Thyroid gland (tissue), 4 donors: Measurements from ENCODE around the gene IQCC.

ENCODE experiments used
- POLR2A ChIP-seq, 2 donors: fragments of 450-650 bp; IDR thresholded peaks; one replicate each; pipeline ENCODE4 v1.6.1; 2017; ENCODE audit warnings: antibody characterized with exemption in 2 of 2, mild to moderate bottlenecking in 2 of 2, moderate library complexity in 1 of 2
- TF ChIP-seq, protein P1 (sequence below), 6 experiments: fragments of 200-600 bp in 3 of 6; fragments of 450-650 bp in 3 of 6; sonication (generic) in 3 of 6; IDR thresholded peaks; one replicate each; pipeline ENCODE4 v1.5.1; 2016 to 2019; ENCODE audit warnings: antibody characterized with exemption in 6 of 6, mild to moderate bottlenecking in 2 of 6, inconsistent platforms in 1 of 6, moderate library complexity in 1 of 6

DNA sequence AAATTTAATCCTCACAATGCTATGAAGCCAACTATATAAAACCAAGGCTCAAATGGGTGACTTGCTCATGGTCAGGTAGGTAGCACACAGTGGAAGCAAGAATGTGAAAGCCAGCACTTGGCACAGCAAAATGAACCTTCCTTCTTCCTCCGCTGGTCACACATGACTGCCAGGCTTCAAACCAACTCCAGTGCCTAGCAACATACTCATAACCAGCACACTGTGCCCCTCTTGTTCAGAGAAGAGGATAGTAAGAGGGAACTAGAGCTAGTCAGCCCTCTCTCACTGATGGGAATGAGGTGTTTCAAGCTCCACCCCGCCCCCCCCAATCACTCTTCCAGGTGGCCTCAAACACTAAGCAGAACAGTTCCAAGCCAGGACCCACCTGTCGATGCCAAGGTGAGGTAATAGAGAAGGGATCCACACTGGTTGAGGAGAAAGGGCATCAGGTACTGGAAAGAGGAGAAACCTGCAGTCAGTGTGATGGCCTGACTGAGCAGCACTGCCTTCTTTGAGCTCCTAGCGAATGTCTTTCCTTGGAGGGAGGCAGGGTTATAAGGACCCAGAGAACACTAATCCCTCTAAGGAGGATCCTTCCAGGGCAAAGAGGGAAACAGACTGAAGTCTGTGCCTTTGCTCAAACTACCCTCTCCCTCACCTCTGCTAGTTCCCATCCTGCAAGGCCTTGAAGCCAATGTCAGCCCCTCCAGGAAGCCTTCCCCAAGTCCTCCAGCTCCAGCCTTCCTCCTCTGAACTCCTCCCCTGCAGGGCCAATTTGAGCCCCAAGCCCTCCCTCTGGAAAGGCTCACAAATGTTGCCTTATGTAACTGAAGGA, 15.5 kb downstream of the IQCC start:
- TF ChIP-seq, protein P1, sequence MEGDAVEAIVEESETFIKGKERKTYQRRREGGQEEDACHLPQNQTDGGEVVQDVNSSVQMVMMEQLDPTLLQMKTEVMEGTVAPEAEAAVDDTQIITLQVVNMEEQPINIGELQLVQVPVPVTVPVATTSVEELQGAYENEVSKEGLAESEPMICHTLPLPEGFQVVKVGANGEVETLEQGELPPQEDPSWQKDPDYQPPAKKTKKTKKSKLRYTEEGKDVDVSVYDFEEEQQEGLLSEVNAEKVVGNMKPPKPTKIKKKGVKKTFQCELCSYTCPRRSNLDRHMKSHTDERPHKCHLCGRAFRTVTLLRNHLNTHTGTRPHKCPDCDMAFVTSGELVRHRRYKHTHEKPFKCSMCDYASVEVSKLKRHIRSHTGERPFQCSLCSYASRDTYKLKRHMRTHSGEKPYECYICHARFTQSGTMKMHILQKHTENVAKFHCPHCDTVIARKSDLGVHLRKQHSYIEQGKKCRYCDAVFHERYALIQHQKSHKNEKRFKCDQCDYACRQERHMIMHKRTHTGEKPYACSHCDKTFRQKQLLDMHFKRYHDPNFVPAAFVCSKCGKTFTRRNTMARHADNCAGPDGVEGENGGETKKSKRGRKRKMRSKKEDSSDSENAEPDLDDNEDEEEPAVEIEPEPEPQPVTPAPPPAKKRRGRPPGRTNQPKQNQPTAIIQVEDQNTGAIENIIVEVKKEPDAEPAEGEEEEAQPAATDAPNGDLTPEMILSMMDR (IDR thresholded peaks at IDR 0.05), result no peak
- peak in 1 of 2 donors; percentile 61 for TF ChIP-seq POLR2A (IDR thresholded peaks at IDR 0.05)
